ENCODE results near the gene RBAK. TPM values are rescaled to one million over a fixed set of nuclear protein-coding genes. Genes with fewer than 3 reads are reported as not detected.
"Not testable (repeated sequence)": the region's sequence is repeated elsewhere in the genome, so short reads cannot be mapped to it uniquely, and the experiment has no call there.

The RBAK gene
- total and polyA plus RNA-seq, 8 donors = 2.1 to 27.5 (median 9.0) TPM

GRCh38 chr7:5065107-5065407 is 19.4 kb downstream of the RBAK start:
- intact Hi-C loops (cut with DNase I; ENCODE audit: low total_unique reads) = no loop called here
- H3K27ac ChIP-seq = no peak overlapping the region
- H3K36me3 ChIP-seq = peaks cover 49 to 88% (median 57%) of the 10 kb centered on the region in 4 donors
- 92 to 100% (median 98%) methylated on average over 5 of the region's 5 CpGs for WGBS, 5 donors
- no peak for DNase-seq
- H3K4me3 ChIP-seq = no peak overlapping the region
- peaks cover 83 to 100% (median 96%) of the 10 kb centered on the region in 4 donors for H3K9me3 ChIP-seq
- TF ChIP-seq EP300 (IDR thresholded peaks at IDR 0.05) (no peak), CTCF (IDR thresholded peaks at IDR 0.05) (no peak), POLR2AphosphoS5 (IDR thresholded peaks at IDR 0.05) (no peak), POLR2A (IDR thresholded peaks at IDR 0.05) (no peak)
- H3K4me1 ChIP-seq = no peaks in the 10 kb centered on the region
- no peaks in the 10 kb centered on the region for H3K27me3 ChIP-seq

- Histone ChIP-seq H3K27me3 (peaks cover 0 to 19% (median 0%) of the 10 kb centered on the region in 3 donors), H3K9me3 (peaks cover 62 to 88% (median 83%) of the 10 kb centered on the region in 4 donors), H3K27ac (no peak overlapping the region), H3K4me3 (no peak overlapping the region), H3K4me1 (peaks cover 0 to 12% (median 5%) of the 10 kb centered on the region in 4 donors), H3K36me3 (peaks cover 14 to 64% (median 22%) of the 10 kb centered on the region in 4 donors)
- intact Hi-C loops (cut with DNase I; ENCODE audit: low total_unique reads) = no loop called here
- 79 to 95% (median 91%) methylated on average over 4 of the region's 4 CpGs for WGBS, 5 donors
- TF ChIP-seq CTCF (IDR thresholded peaks at IDR 0.05) = no peak
- no peak for DNase-seq
Observed at GRCh38 chr7:5068521-5068920, 22.9 kb downstream of the RBAK start.

- no peak overlapping the region for H3K4me3 ChIP-seq
- intact Hi-C loops (cut with DNase I; ENCODE audit: low total_unique reads) = no loop called here
- TF ChIP-seq POLR2AphosphoS5 (IDR thresholded peaks at IDR 0.05) (no peak), CTCF (IDR thresholded peaks at IDR 0.05) (no peak), EP300 (IDR thresholded peaks at IDR 0.05) (no peak), POLR2A (IDR thresholded peaks at IDR 0.05) (no peak)
Observed at GRCh38 chr7:5070206-5070605, 24.5 kb downstream of the RBAK start.

GRCh38 chr7:5075187-5075586 is 29.5 kb downstream of the RBAK start:
- Histone ChIP-seq H3K9me3 (peaks cover 5 to 21% (median 20%) of the 10 kb centered on the region in 4 donors), H3K27me3 (peaks cover 0 to 55% (median 0%) of the 10 kb centered on the region in 3 donors), H3K4me1 (peaks cover 0 to 12% (median 5%) of the 10 kb centered on the region in 4 donors)
- 81 to 91% (median 88%) methylated on average over 11 of the region's 11 CpGs for WGBS, 5 donors
- DNase-seq; intact Hi-C loops (cut with DNase I; ENCODE audit: low total_unique reads); H3K4me3 ChIP-seq; H3K27ac ChIP-seq; H3K36me3 ChIP-seq: not testable (repeated sequence)

More at GRCh38 chr7:5070206-5070605, 24.5 kb downstream of the RBAK start:
- Histone ChIP-seq H3K9me3 (peaks cover 45 to 71% (median 66%) of the 10 kb centered on the region in 4 donors), H3K4me1 (peaks cover 0 to 12% (median 5%) of the 10 kb centered on the region in 4 donors), H3K27me3 (peaks cover 0 to 30% (median 0%) of the 10 kb centered on the region in 3 donors), H3K36me3 (peaks cover 0 to 47% (median 6%) of the 10 kb centered on the region in 4 donors), H3K27ac (no peak overlapping the region)
- no peak for DNase-seq
- WGBS, 5 donors = 92 to 97% (median 95%) methylated on average over 4 of the region's 4 CpGs

- 46 to 55% (median 52%) methylated on average over 11 of the region's 11 CpGs for WGBS, 5 donors
- TF ChIP-seq POLR2AphosphoS5 (IDR thresholded peaks at IDR 0.05) (no peak), CTCF (IDR thresholded peaks at IDR 0.05) (no peak), POLR2A (IDR thresholded peaks at IDR 0.05) (no peak), EP300 (IDR thresholded peaks at IDR 0.05) (no peak)
- H3K9me3 ChIP-seq = no peaks in the 10 kb centered on the region
- H3K27ac ChIP-seq = no peak overlapping the region
- no peak for DNase-seq
- H3K27me3 ChIP-seq = peaks cover 0 to 54% (median 0%) of the 10 kb centered on the region in 3 donors
- H3K4me3 ChIP-seq = no peak overlapping the region
- H3K36me3 ChIP-seq = no peaks in the 10 kb centered on the region
- intact Hi-C loops (cut with DNase I; ENCODE audit: low total_unique reads) = no loop called here
- H3K4me1 ChIP-seq = peaks cover 0 to under 1% (median 0%) of the 10 kb centered on the region in 4 donors
Observed at GRCh38 chr7:5077740-5078139, 32.1 kb downstream of the RBAK start.

Data from stomach (tissue), 9 donors.